ENCODE results near the gene MYO18B.

Gene MYO18B

GRCh38 chr22:25962711-25963110 is 220.7 kb downstream of the MYO18B start (continued):
- no peak for TF ChIP-seq POU6F1 (CRISPR knock-in tag; IDR thresholded peaks at IDR 0.05; ENCODE audit: borderline replicate concordance, low read depth)

- no peak for ATAC-seq
- TF ChIP-seq ARNTL (CRISPR knock-in tag; IDR thresholded peaks at IDR 0.05; ENCODE audit: borderline replicate concordance, low read depth) (no peak), CSDC2 (CRISPR knock-in tag; IDR thresholded peaks at IDR 0.05) (no peak), TOX (CRISPR knock-in tag; IDR thresholded peaks at IDR 0.05; ENCODE audit: borderline replicate concordance) (no peak), ZC3H10 (CRISPR knock-in tag; IDR thresholded peaks at IDR 0.05) (no peak), ZNF8 (CRISPR knock-in tag; IDR thresholded peaks at IDR 0.05) (no peak), ZFP3 (CRISPR knock-in tag; IDR thresholded peaks at IDR 0.05) (no peak), SNAI2 (CRISPR knock-in tag; IDR thresholded peaks at IDR 0.05) (no peak), OSR1 (CRISPR knock-in tag; IDR thresholded peaks at IDR 0.05) (no peak), TCF4 (CRISPR knock-in tag; IDR thresholded peaks at IDR 0.05; ENCODE audit: borderline replicate concordance) (no peak), BACH2 (CRISPR knock-in tag; IDR thresholded peaks at IDR 0.05; ENCODE audit: borderline replicate concordance) (no peak)
Measured at GRCh38 chr22:25964961-25965730, 223.2 kb downstream of the MYO18B start.

- TF ChIP-seq ZNF565 (CRISPR knock-in tag; conservative IDR thresholded peaks at IDR 0.05; ENCODE audit: low read depth) (no peak), GLIS3 (CRISPR knock-in tag; IDR thresholded peaks at IDR 0.05) (no peak), ZFP3 (CRISPR knock-in tag; IDR thresholded peaks at IDR 0.05) (no peak), PPARA (CRISPR knock-in tag; IDR thresholded peaks at IDR 0.05; ENCODE audit: borderline replicate concordance) (no peak), ZFP30 (CRISPR knock-in tag; IDR thresholded peaks at IDR 0.05) (no peak), PATZ1 (CRISPR knock-in tag; IDR thresholded peaks at IDR 0.05; ENCODE audit: borderline replicate concordance) (no peak), ARNTL (CRISPR knock-in tag; IDR thresholded peaks at IDR 0.05; ENCODE audit: borderline replicate concordance, low read depth) (no peak), CSRNP3 (CRISPR knock-in tag; IDR thresholded peaks at IDR 0.05) (no peak), TCF4 (CRISPR knock-in tag; IDR thresholded peaks at IDR 0.05; ENCODE audit: borderline replicate concordance) (no peak), ESRRG (CRISPR knock-in tag; IDR thresholded peaks at IDR 0.05) (no peak), TSHZ2 (CRISPR knock-in tag; IDR thresholded peaks at IDR 0.05) (no peak), OSR1 (CRISPR knock-in tag; IDR thresholded peaks at IDR 0.05) (no peak), RARB (CRISPR knock-in tag; IDR thresholded peaks at IDR 0.05) (no peak), SNAI2 (CRISPR knock-in tag; IDR thresholded peaks at IDR 0.05) (no peak), ZNF70 (CRISPR knock-in tag; IDR thresholded peaks at IDR 0.05) (no peak), CREB5 (CRISPR knock-in tag; IDR thresholded peaks at IDR 0.05; ENCODE audit: low read depth) (no peak), TOX (CRISPR knock-in tag; IDR thresholded peaks at IDR 0.05; ENCODE audit: borderline replicate concordance) (no peak)
- no peak for ATAC-seq
Measured at GRCh38 chr22:25966448-25966913, 224.5 kb downstream of the MYO18B start.
